Gastrocnemius medialis (tissue), 4 donors: Measurements from ENCODE around the gene TOPORS. TPM values are rescaled to one million over a fixed set of nuclear protein-coding genes. Genes with fewer than 3 reads are reported as not detected.
"Not testable (repeated sequence)": the region's sequence is repeated elsewhere in the genome, so short reads cannot be mapped to it uniquely, and the experiment has no call there.

ENCODE experiments used
- ATAC-seq, 2 donors: fragments of 150-250 bp; one replicate each; pipeline ENCODE4 v1.9.1; 2016
- DNase-seq, 2 donors: peaks; one replicate each; pipeline ENCODE4 v3.0.0-alpha.2; 2019
- H3K27ac ChIP-seq, 4 donors: fragments of 200-600 bp; sonication (generic); 1 replicate in 1 of 4; 2 replicates in 3 of 4; pipeline ENCODE4 v1.5.1; 2016 to 2018; ENCODE audit warnings: mild to moderate bottlenecking in 2 of 4, moderate library complexity in 1 of 4
- H3K27me3 ChIP-seq, 3 donors: fragments of 200-600 bp; sonication (generic) in 2 of 3; 1 replicate in 1 of 3; 2 replicates in 2 of 3; pipeline versions ENCODE4 v1.5.1 to v1.6.0; 2016 to 2019; ENCODE audit warnings: mild to moderate bottlenecking in 1 of 3, moderate library complexity in 1 of 3
- H3K36me3 ChIP-seq, 2 donors: fragments of 200-600 bp; sonication (generic) in 1 of 2; one replicate each; pipeline ENCODE4 v1.5.1; 2017 to 2018
- H3K4me1 ChIP-seq, 2 donors: fragments of 200-600 bp; sonication (generic) in 1 of 2; one replicate each; pipeline ENCODE4 v1.5.1; 2016 to 2017; ENCODE audit warnings: mild to moderate bottlenecking in 2 of 2
- H3K4me3 ChIP-seq, 4 donors: fragments of 200-600 bp; sonication (generic) in 3 of 4; 1 replicate in 1 of 4; 2 replicates in 3 of 4; pipeline ENCODE4 v1.5.1; 2016 to 2019; ENCODE audit warnings: mild to moderate bottlenecking in 2 of 4
- H3K9me3 ChIP-seq, 3 donors: fragments of 200-600 bp; sonication (generic) in 2 of 3; 1 replicate in 1 of 3; 2 replicates in 2 of 3; pipeline ENCODE4 v1.5.1; 2016 to 2019
- CTCF ChIP-seq, 5 experiments: fragments of 450-650 bp in 3 of 5; fragments of 200-600 bp in 2 of 5; sonication (generic) in 2 of 5; IDR thresholded peaks in 4 of 5; conservative IDR thresholded peaks in 1 of 5; 1 replicate in 4 of 5; 2 replicates in 1 of 5; pipeline ENCODE4 v1.5.1; 2016 to 2019; ENCODE audit warnings: antibody characterized with exemption in 5 of 5, mild to moderate bottlenecking in 3 of 5, moderate library complexity in 3 of 5
- POLR2A ChIP-seq, 2 donors: fragments of 450-650 bp; IDR thresholded peaks; one replicate each; pipeline ENCODE4 v1.6.1; 2017; ENCODE audit warnings: antibody characterized with exemption in 2 of 2, mild to moderate bottlenecking in 2 of 2, moderate library complexity in 2 of 2
- in situ Hi-C, 4 donors: fragments of 200-750 bp; cut with MboI; loops; one replicate each; pipeline versions ENCODE4 v1.15.0 to v1.8.0; 2017; ENCODE audit warnings: low sequenced_read_pairs in 4 of 4
- intact Hi-C: fragments of 100-400 bp; cut with DNase I; formaldehyde crosslinking; loops from one replicate; pipeline ENCODE4 v1.15.1; 2023; ENCODE audit warnings: low total_unique reads
- total RNA-seq, 4 donors: library from RNA; depleted of rRNA; stranded (reverse); fragments of >200 nt; gene quantifications; one replicate each; pipeline versions ENCODE4 v1.1.0 to v1.2.3, GENCODE V29; 2016

The TOPORS gene
- total RNA-seq, 4 donors from 2014 or later: 7.7 to 15.2 (median 14.5) TPM

DNA sequence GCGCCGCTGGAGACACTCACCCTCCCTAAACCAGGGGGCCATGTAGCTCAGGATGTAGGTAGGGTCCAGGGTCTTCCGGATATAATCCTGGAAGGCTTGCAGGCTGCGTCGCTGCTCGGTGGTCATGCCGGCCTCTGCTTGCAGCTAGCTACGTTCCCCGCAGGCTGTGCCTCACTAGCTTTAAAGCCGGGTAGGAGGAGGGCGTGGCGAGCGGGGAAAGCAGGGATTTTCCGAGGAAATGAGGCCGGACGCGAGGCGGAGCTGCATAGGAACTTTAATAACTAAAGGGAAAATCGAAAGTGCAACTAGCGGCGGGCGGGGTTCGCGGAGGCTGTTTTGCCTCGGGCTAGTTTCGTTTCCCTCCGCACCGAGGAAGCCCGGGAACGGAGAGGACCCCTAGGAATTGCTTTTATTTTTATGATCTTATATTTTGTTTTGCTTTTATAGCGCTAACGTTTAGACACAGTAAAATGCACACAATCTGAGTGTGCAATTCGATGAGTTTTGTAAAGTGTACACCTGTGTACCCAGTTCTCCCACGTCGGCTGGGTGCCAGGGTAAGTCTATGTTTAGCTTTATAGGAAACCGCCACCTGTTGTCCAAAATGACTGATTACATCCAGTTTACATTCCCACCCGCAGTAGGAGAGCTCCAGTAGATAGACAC lies 26.2 kb downstream of the TOPORS start, which contains the start of gene RIGI:
RIGI (minus strand) TSS at position 156 of the 666 bp plus-strand sequence; CDS start at position 126, 30 bp downstream.
- peak; percentile 75 to 83 for DNase-seq
- H3K27ac ChIP-seq: peak within 1 kb of the TSS; percentile 79 to 84 (median 82)
- H3K4me1 ChIP-seq: peaks cover 31% of the 10 kb centered on the region in 2 donors
- TF ChIP-seq POLR2A (IDR thresholded peaks at IDR 0.05) (peak; percentile 34 to 71), CTCF (IDR thresholded peaks at IDR 0.05 in 4 of 5, conservative IDR thresholded peaks at IDR 0.05 in 1 of 5) (peak; percentile 17 to 58 (median 43))
- in situ Hi-C loops (no loop called here), intact Hi-C loops (loop anchor here (1.0 to 2.0 kb wide), 3 partner anchors 25 to 147 kb away; partner anchors contain the start of gene NDUFB6)
- no peaks in the 10 kb centered on the region for H3K36me3 ChIP-seq
- H3K4me3 ChIP-seq: peak within 1 kb of the TSS; percentile 70 to 79 (median 74)
- H3K9me3 ChIP-seq: no peaks in the 10 kb centered on the region
- peak; percentile 92 to 94 for ATAC-seq
- no peaks in the 10 kb centered on the region for H3K27me3 ChIP-seq

- Histone ChIP-seq H3K4me1 (peaks cover 31% of the 10 kb centered on the region in 2 donors), H3K36me3 (no peaks in the 10 kb centered on the region), H3K4me3 (peak overlapping the region; percentile 70 to 79 (median 74)), H3K9me3 (no peaks in the 10 kb centered on the region), H3K27me3 (no peaks in the 10 kb centered on the region), H3K27ac (peak overlapping the region; percentile 79 to 84 (median 82))
- intact Hi-C loops (loop anchor here (1.0 to 2.0 kb wide), 3 partner anchors 26 to 147 kb away; partner anchors contain the start of gene NDUFB6), in situ Hi-C loops (no loop called here)
- ATAC-seq (peak in 1 of 2 donors; percentile 12), DNase-seq (no peak)
- TF ChIP-seq POLR2A (IDR thresholded peaks at IDR 0.05) (no peak), CTCF (IDR thresholded peaks at IDR 0.05 in 4 of 5, conservative IDR thresholded peaks at IDR 0.05 in 1 of 5) (no peak)
Measured at GRCh38 chr9:32525709-32526030, 26.7 kb downstream of the TOPORS start.

DNA sequence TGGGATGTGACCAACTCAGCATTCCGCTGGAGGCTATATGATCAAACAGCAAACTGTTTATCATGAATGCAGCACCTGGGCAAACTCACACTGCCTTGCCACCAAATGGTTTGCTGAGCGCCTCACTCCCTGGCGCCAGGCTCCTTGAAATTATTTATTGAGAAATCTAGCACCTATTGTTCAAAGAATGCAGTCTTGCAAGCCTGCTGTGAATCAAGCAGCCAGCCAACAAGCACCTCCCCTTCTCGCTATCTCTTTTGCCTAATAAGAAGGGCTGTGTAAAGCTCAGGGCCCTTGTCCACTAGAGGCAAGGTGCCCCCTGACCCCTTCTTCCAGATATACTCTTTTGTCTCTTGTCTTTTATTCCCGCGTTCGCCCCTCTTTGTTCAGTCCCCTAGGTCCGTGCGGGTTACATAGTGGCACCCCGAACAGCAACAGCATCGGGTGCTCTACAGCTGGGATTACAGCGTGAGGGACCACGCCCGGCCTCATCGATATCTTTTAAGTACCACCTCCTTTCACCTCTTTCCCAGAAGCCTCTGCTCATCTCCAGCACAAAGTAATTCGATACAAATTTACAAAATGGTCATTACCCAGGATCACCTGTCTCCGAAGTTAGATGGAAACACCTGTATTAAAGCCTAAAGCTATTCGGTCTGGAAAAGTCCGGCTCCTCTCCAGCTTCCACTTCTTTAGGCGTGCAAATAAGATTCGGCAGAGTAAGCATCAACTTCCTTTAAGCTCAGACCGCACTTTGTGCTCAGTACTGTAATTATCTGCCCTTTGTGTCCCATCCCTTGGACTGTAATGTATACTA lies 27.3 kb downstream of the TOPORS start:
- Histone ChIP-seq H3K4me3 (peak overlapping the region; percentile 70 to 79 (median 74)), H3K36me3 (no peaks in the 10 kb centered on the region), H3K27ac (peak overlapping the region; percentile 79 to 84 (median 82)), H3K4me1 (peaks cover 31% of the 10 kb centered on the region in 2 donors), H3K27me3 (no peaks in the 10 kb centered on the region), H3K9me3 (no peaks in the 10 kb centered on the region)
- intact Hi-C loops (no loop called here), in situ Hi-C loops (no loop called here)
- ATAC-seq: peak; percentile 18 to 21
- TF ChIP-seq CTCF (IDR thresholded peaks at IDR 0.05 in 4 of 5, conservative IDR thresholded peaks at IDR 0.05 in 1 of 5): no peak
- TF ChIP-seq POLR2A (IDR thresholded peaks at IDR 0.05): no peak
- no peak for DNase-seq

GRCh38 chr9:32524558-32524891 lies 27.9 kb downstream of the TOPORS start:
- intact Hi-C loops, in situ Hi-C loops, ATAC-seq, H3K36me3 ChIP-seq, DNase-seq, H3K27me3 ChIP-seq, H3K9me3 ChIP-seq: not testable (repeated sequence)
- Histone ChIP-seq H3K27ac (peak overlapping the region in 2 of 4 donors; percentile 79 to 84), H3K4me1 (peaks cover 31% of the 10 kb centered on the region in 2 donors), H3K4me3 (peak overlapping the region; percentile 70 to 79 (median 74))

DNA sequence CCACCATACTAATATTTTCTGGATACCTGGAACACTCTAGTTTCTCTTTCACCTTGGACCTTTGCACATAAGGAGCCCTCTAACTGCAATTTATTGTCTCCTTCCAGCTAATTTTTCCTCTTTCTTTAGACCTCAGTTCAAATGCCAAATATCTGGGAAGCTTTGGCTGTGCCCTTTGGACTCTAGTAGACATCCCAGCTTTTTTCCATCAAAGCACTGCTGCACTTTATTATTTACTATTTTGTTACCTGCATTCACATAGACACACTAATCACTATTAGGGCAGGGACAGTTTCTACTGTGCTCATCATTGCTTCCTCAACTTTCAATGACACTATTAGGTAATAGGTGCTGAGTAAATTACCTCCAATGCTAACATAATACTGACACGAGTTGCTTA lies 28.5 kb downstream of the TOPORS start:
- Histone ChIP-seq H3K9me3 (no peaks in the 10 kb centered on the region), H3K4me3 (peak overlapping the region in 1 of 4 donors; percentile 70), H3K36me3 (no peaks in the 10 kb centered on the region), H3K4me1 (peaks cover 31% of the 10 kb centered on the region in 2 donors), H3K27me3 (no peaks in the 10 kb centered on the region), H3K27ac (no peak overlapping the region)
- DNase-seq (no peak), ATAC-seq (no peak)
- in situ Hi-C loops: no loop called here
- intact Hi-C loops: no loop called here
- TF ChIP-seq POLR2A (IDR thresholded peaks at IDR 0.05): no peak
- no peak for TF ChIP-seq CTCF (IDR thresholded peaks at IDR 0.05 in 4 of 5, conservative IDR thresholded peaks at IDR 0.05 in 1 of 5)
